Measurements from ENCODE around the gene PLCH1.

GRCh38 chr3:155485897-155486296, 259.0 kb downstream of the PLCH1 start:
- TF ChIP-seq EZH2 (IDR thresholded peaks at IDR 0.05), result no peak
- no peak for TF ChIP-seq POLR2AphosphoS5 (IDR thresholded peaks at IDR 0.05; ENCODE audit: borderline replicate concordance, low read depth, low read length)
- TF ChIP-seq FOXP2 (optimal IDR thresholded peaks at IDR 0.05; ENCODE audit: control extremely low read depth, extremely low read length, insufficient read depth), result no peak
